Right atrium auricular region (tissue), 2 donors: ENCODE results near the gene KLKB1. TPM values are rescaled to one million over a fixed set of nuclear protein-coding genes. Genes with fewer than 3 reads are reported as not detected.

Source experiments
- DNase-seq: peaks from one replicate; pipeline ENCODE4 v3.0.0-alpha.2; 2019; ENCODE audit warnings: low spot score
- H3K27ac ChIP-seq, 2 donors: fragments of 200-600 bp; sonication (generic); 1 replicate in 1 of 2; 2 replicates in 1 of 2; pipeline ENCODE4 v1.5.1; 2016 to 2019
- H3K27me3 ChIP-seq, 2 donors: fragments of 200-600 bp; sonication (generic); one replicate each; pipeline versions ENCODE4 v1.5.1 to v1.6.0; 2017 to 2019
- H3K36me3 ChIP-seq: fragments of 200-600 bp; sonication (generic); one replicate; pipeline ENCODE4 v1.5.1; 2016
- H3K4me1 ChIP-seq, 2 donors: fragments of 200-600 bp; sonication (generic); one replicate each; pipeline versions ENCODE4 v1.5.1 to v1.6.0; 2017 to 2019
- H3K4me3 ChIP-seq, 2 donors: fragments of 200-600 bp; sonication (generic); 1 replicate in 1 of 2; 2 replicates in 1 of 2; pipeline ENCODE4 v1.5.1; 2017 to 2019; ENCODE audit warnings: mild to moderate bottlenecking in 1 of 2, moderate library complexity in 1 of 2
- H3K9me3 ChIP-seq, 2 donors: fragments of 200-600 bp; sonication (generic); one replicate each; pipeline ENCODE4 v1.5.1; 2019
- CTCF ChIP-seq, 2 donors: fragments of 200-600 bp; sonication (generic); IDR thresholded peaks; one replicate each; pipeline ENCODE4 v1.5.1; 2019; ENCODE audit warnings: antibody characterized with exemption in 2 of 2
- total RNA-seq, 2 donors: library from RNA; depleted of rRNA; stranded (reverse); fragments of >200 nt; gene quantifications; one replicate each; pipeline ENCODE4 v1.1.0, GENCODE V29; 2016

Gene KLKB1
- total RNA-seq, 2 donors from 2014 or later, result 0.75 to 1.9 TPM

GRCh38 chr4:186201535-186202230 lies 25.6 kb upstream of the KLKB1 start:
- Histone ChIP-seq H3K4me1 (peaks cover 0 to 4% of the 10 kb centered on the region in 2 donors), H3K27ac (peak overlapping the region in 1 of 2 donors; percentile 69), H3K9me3 (no peaks in the 10 kb centered on the region), H3K4me3 (no peak overlapping the region), H3K36me3 (peaks cover 5% of the 10 kb centered on the region), H3K27me3 (no peaks in the 10 kb centered on the region)
- TF ChIP-seq CTCF (IDR thresholded peaks at IDR 0.05), result peak; percentile 55 to 67
- DNase-seq, result no peak

- no peaks in the 10 kb centered on the region for H3K36me3 ChIP-seq
- H3K9me3 ChIP-seq, result no peaks in the 10 kb centered on the region
- no peak for DNase-seq
- peaks cover 0 to 4% of the 10 kb centered on the region in 2 donors for H3K4me1 ChIP-seq
- TF ChIP-seq CTCF (IDR thresholded peaks at IDR 0.05), result no peak
- no peaks in the 10 kb centered on the region for H3K27me3 ChIP-seq
- no peak overlapping the region for H3K27ac ChIP-seq
- no peak overlapping the region for H3K4me3 ChIP-seq
Measured at GRCh38 chr4:186202490-186203140, 24.7 kb upstream of the KLKB1 start.

- no peaks in the 10 kb centered on the region for H3K27me3 ChIP-seq
- no peak for DNase-seq
- no peaks in the 10 kb centered on the region for H3K9me3 ChIP-seq
- no peak for TF ChIP-seq CTCF (IDR thresholded peaks at IDR 0.05)
- peaks cover 0 to 4% of the 10 kb centered on the region in 2 donors for H3K4me1 ChIP-seq
- no peak overlapping the region for H3K4me3 ChIP-seq
- H3K36me3 ChIP-seq, result no peaks in the 10 kb centered on the region
- peak overlapping the region in 1 of 2 donors; percentile 63 for H3K27ac ChIP-seq
Measured at GRCh38 chr4:186203406-186203805, 23.9 kb upstream of the KLKB1 start.

GRCh38 chr4:186204103-186204559 lies 23.2 kb upstream of the KLKB1 start:
- H3K27ac ChIP-seq, result peak overlapping the region in 1 of 2 donors; percentile 63
- no peak for TF ChIP-seq CTCF (IDR thresholded peaks at IDR 0.05)
- peak overlapping the region in 1 of 2 donors; percentile 26 for H3K4me3 ChIP-seq
- H3K36me3 ChIP-seq, result peaks cover 6% of the 10 kb centered on the region
- peaks cover 0 to 4% of the 10 kb centered on the region in 2 donors for H3K4me1 ChIP-seq
- no peaks in the 10 kb centered on the region for H3K27me3 ChIP-seq
- H3K9me3 ChIP-seq, result no peaks in the 10 kb centered on the region
- no peak for DNase-seq

- Histone ChIP-seq H3K36me3 (peaks cover 10% of the 10 kb centered on the region), H3K27me3 (no peaks in the 10 kb centered on the region), H3K27ac (peak overlapping the region in 1 of 2 donors; percentile 63), H3K4me1 (peaks cover 0 to 4% of the 10 kb centered on the region in 2 donors), H3K9me3 (no peaks in the 10 kb centered on the region), H3K4me3 (peak overlapping the region in 1 of 2 donors; percentile 26)
- no peak for TF ChIP-seq CTCF (IDR thresholded peaks at IDR 0.05)
- DNase-seq, result no peak
Measured at GRCh38 chr4:186204686-186205085, 22.6 kb upstream of the KLKB1 start.
